ENCODE measurements around the gene TBCK.

The TBCK gene

DNA sequence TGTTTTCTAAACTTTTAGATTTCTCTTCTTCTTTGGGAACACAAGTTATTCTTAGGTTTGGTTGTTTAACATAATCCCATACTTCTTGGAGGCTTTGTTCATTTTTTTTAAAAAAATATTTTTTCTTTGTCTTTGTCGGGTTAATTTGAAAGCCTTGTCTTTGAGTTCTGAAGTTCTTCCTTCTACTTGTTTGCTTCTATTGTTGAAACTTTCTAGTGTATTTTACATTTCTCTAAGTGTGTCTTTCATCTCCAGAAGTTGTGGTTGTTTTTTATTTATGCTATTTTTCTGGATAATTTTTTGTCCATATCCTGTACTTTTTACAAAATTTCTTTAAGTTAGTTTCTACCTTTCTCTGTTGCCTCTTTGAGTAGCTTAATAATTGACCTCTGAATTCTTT lies 304.6 kb downstream of the TBCK start:
- no CpG with 5 or more reads among the region's 1 CpG for WGBS (ENCODE audit: insufficient coverage)
- ChIA-PET CTCF (no interaction called here), POLR2A (no interaction called here)

DNA sequence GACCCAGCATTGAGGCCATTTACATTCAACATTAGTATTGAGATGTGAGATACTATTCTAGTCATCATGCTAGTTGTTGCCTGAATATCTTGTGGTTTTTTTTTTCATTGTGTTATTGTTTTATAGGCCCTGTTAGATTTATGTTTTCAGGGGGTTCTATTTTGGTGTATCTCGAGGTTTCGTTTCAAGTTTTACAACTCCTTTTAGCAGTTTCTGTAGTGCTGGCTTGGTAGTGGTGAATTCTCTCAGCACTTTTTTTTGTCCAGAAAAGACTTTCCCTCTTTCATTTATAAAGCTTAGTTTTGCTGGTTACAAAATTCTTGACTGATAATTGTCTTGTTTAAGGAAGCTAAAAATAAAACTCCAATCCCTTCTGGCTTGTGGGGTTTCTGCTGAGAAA lies 305.2 kb downstream of the TBCK start:
- no peaks in the 10 kb centered on the region for H3K27me3 ChIP-seq (replicated peaks in 2 of 5; ENCODE audit: control insufficient read depth in 4 of 5, insufficient read depth in 5 of 5, low read length in 4 of 5)
- ChIA-PET POLR2A (no interaction called here), CTCF (no interaction called here)
- no CpG with 5 or more reads among the region's 2 CpGs for WGBS (ENCODE audit: insufficient coverage)
- H3K4me1 ChIP-seq (ENCODE audit: control extremely low read depth in 1 of 4, control insufficient read depth in 4 of 4, insufficient read depth in 4 of 4, low read length in 3 of 4), result peaks cover 0 to 4% (median 0%) of the 10 kb centered on the region in 4 experiments
- no peak for DNase-seq
- no peak overlapping the region for H3K27ac ChIP-seq (ENCODE audit: insufficient read depth in 1 of 2, low read depth in 1 of 2, low read length in 2 of 2, poor library complexity in 1 of 2, severe bottlenecking in 2 of 2)
- no peaks in the 10 kb centered on the region for H3K36me3 ChIP-seq (ENCODE audit: control insufficient read depth in 4 of 4, insufficient read depth in 4 of 4, low read length in 3 of 4)
- H3K9me3 ChIP-seq (ENCODE audit: control extremely low read depth in 1 of 5, control insufficient read depth in 4 of 5, insufficient read depth in 2 of 5, low read depth in 1 of 5, low read length in 4 of 5), result peaks cover 2 to 33% (median 3%) of the 10 kb centered on the region in 5 experiments
- no peak overlapping the region for H3K4me3 ChIP-seq (ENCODE audit: control insufficient read depth in 1 of 7, extremely low read depth in 1 of 7, insufficient read depth in 4 of 7, low read depth in 2 of 7, low read length in 6 of 7)

More for the DNA sequence above, 304.6 kb downstream of the TBCK start:
- Histone ChIP-seq H3K4me1 (ENCODE audit: control extremely low read depth in 1 of 4, control insufficient read depth in 4 of 4, insufficient read depth in 4 of 4, low read length in 3 of 4) (no peaks in the 10 kb centered on the region), H3K27me3 (replicated peaks in 2 of 5; ENCODE audit: control insufficient read depth in 4 of 5, insufficient read depth in 5 of 5, low read length in 4 of 5) (no peaks in the 10 kb centered on the region), H3K27ac (ENCODE audit: insufficient read depth in 1 of 2, low read depth in 1 of 2, low read length in 2 of 2, poor library complexity in 1 of 2, severe bottlenecking in 2 of 2) (no peak overlapping the region), H3K4me3 (ENCODE audit: control insufficient read depth in 1 of 7, extremely low read depth in 1 of 7, insufficient read depth in 4 of 7, low read depth in 2 of 7, low read length in 6 of 7) (no peak overlapping the region), H3K36me3 (ENCODE audit: control insufficient read depth in 4 of 4, insufficient read depth in 4 of 4, low read length in 3 of 4) (no peaks in the 10 kb centered on the region), H3K9me3 (ENCODE audit: control extremely low read depth in 1 of 5, control insufficient read depth in 4 of 5, insufficient read depth in 2 of 5, low read depth in 1 of 5, low read length in 4 of 5) (peaks cover 2 to 35% (median 3%) of the 10 kb centered on the region in 5 experiments)
- DNase-seq, result no peak

DNA sequence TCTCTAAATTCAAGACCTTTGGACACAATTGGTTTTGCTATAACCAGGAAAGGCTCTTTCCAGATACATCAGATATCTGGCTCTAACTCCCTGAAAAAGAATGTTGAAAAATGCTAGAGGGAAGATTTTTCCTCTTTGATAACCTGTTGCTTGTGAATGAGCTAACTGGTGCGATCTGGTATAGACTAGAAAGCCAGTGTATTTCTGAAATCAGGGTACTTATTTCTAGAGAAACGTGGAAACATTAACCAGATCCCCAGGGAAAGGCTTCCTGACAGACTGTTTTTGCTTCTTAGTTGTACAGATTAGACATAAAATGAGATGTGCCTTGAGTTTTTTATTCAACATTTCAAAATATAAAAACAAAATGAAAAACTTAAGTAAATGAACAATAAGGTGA lies 313.0 kb downstream of the TBCK start:
- Histone ChIP-seq H3K4me1 (ENCODE audit: control extremely low read depth in 1 of 4, control insufficient read depth in 4 of 4, insufficient read depth in 4 of 4, low read length in 3 of 4) (peaks cover 0 to 4% (median 0%) of the 10 kb centered on the region in 4 experiments), H3K27ac (ENCODE audit: insufficient read depth in 1 of 2, low read depth in 1 of 2, low read length in 2 of 2, poor library complexity in 1 of 2, severe bottlenecking in 2 of 2) (no peak overlapping the region), H3K4me3 (ENCODE audit: control insufficient read depth in 1 of 7, extremely low read depth in 1 of 7, insufficient read depth in 4 of 7, low read depth in 2 of 7, low read length in 6 of 7) (no peak overlapping the region), H3K27me3 (replicated peaks in 2 of 5; ENCODE audit: control insufficient read depth in 4 of 5, insufficient read depth in 5 of 5, low read length in 4 of 5) (peaks cover 0 to 2% (median 0%) of the 10 kb centered on the region in 5 experiments), H3K9me3 (ENCODE audit: control extremely low read depth in 1 of 5, control insufficient read depth in 4 of 5, insufficient read depth in 2 of 5, low read depth in 1 of 5, low read length in 4 of 5) (no peaks in the 10 kb centered on the region), H3K36me3 (ENCODE audit: control insufficient read depth in 4 of 4, insufficient read depth in 4 of 4, low read length in 3 of 4) (no peaks in the 10 kb centered on the region)
- DNase-seq, result no peak
- CTCF ChIA-PET, result no interaction called here
- POLR2A ChIA-PET, result no interaction called here
- WGBS (ENCODE audit: insufficient coverage), result 100% methylated on average over 1 of the region's 2 CpGs

DNA sequence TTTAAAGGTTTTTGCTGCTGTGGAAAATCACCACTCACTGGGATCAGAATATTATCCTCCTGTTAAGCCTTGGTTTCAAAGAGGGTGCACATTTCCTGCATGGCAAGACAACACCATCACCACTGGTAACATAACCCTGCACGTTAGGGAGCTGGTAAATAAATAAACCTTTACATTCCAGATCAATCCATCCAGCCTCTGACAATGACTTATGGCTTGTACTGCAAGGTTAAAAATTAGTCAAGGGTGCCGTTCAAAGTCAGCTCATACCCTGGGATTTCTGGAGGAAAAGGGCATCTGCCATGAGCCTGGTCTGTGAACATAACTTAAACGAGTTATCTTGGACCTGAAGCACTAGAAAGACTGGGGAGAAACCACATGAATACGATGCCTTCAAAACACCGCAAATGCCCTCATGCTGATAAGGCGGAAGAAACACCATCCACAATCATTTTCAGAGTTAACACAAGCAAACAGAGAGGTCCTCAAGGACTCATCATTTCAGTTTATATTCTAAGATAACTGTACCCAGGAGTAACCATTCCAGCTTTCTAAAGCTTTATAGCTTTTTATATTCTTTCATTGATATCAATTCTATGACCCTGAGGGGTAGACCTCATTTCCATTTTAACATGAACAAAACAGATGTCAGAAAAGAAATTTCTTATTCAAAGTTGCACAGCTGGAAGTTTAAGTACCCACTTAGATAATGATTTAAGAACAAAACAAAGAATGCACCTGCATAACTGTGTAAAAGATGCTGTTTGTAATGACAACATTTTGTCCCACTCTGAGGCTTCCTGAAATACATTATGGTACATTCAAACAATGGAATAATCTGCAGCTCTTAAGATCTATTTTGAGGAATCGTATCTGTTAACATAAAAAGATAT lies 317.6 kb downstream of the TBCK start:
- ChIA-PET CTCF (no interaction called here), POLR2A (no interaction called here)
- WGBS (ENCODE audit: insufficient coverage), result 94% methylated on average over 6 of the region's 7 CpGs
- no peak overlapping the region for H3K4me3 ChIP-seq (ENCODE audit: control insufficient read depth in 1 of 7, extremely low read depth in 1 of 7, insufficient read depth in 4 of 7, low read depth in 2 of 7, low read length in 6 of 7)
- H3K27ac ChIP-seq (ENCODE audit: insufficient read depth in 1 of 2, low read depth in 1 of 2, low read length in 2 of 2, poor library complexity in 1 of 2, severe bottlenecking in 2 of 2), result no peak overlapping the region
- no peaks in the 10 kb centered on the region for H3K4me1 ChIP-seq (ENCODE audit: control extremely low read depth in 1 of 4, control insufficient read depth in 4 of 4, insufficient read depth in 4 of 4, low read length in 3 of 4)
- H3K36me3 ChIP-seq (ENCODE audit: control insufficient read depth in 4 of 4, insufficient read depth in 4 of 4, low read length in 3 of 4), result no peaks in the 10 kb centered on the region
- no peak for DNase-seq
- peaks cover 0 to 7% (median 0%) of the 10 kb centered on the region in 5 experiments for H3K27me3 ChIP-seq (replicated peaks in 2 of 5; ENCODE audit: control insufficient read depth in 4 of 5, insufficient read depth in 5 of 5, low read length in 4 of 5)
- no peaks in the 10 kb centered on the region for H3K9me3 ChIP-seq (ENCODE audit: control extremely low read depth in 1 of 5, control insufficient read depth in 4 of 5, insufficient read depth in 2 of 5, low read depth in 1 of 5, low read length in 4 of 5)

DNA sequence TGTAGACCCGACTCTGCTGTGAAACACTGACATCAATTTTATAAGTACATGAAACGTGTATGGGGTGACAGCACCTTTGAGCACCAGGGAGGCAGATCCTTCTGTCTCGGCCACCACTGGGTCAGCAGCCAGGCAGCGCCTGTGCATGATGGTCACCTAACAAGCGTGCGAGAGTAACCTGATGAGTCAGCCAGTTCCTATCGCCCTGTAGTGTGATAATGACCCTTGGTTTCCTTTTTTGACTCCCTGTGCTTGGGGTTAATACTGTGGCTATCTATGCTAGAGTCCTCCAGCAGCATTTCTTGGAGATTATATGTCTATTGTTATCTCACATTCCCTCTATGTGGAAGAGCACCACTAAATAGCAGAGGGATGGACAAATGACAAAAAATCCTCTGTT lies 319.2 kb downstream of the TBCK start:
- WGBS (ENCODE audit: insufficient coverage), result 98% methylated on average over 5 of the region's 7 CpGs
- CTCF ChIA-PET, result no interaction called here
- no peak overlapping the region for H3K4me3 ChIP-seq (ENCODE audit: control insufficient read depth in 1 of 7, extremely low read depth in 1 of 7, insufficient read depth in 4 of 7, low read depth in 2 of 7, low read length in 6 of 7)
- H3K4me1 ChIP-seq (ENCODE audit: control extremely low read depth in 1 of 4, control insufficient read depth in 4 of 4, insufficient read depth in 4 of 4, low read length in 3 of 4), result no peaks in the 10 kb centered on the region
- POLR2A ChIA-PET, result no interaction called here
- no peak for DNase-seq
- no peaks in the 10 kb centered on the region for H3K36me3 ChIP-seq (ENCODE audit: control insufficient read depth in 4 of 4, insufficient read depth in 4 of 4, low read length in 3 of 4)
- no peak overlapping the region for H3K27ac ChIP-seq (ENCODE audit: insufficient read depth in 1 of 2, low read depth in 1 of 2, low read length in 2 of 2, poor library complexity in 1 of 2, severe bottlenecking in 2 of 2)
- peaks cover 0 to 7% (median 0%) of the 10 kb centered on the region in 5 experiments for H3K27me3 ChIP-seq (replicated peaks in 2 of 5; ENCODE audit: control insufficient read depth in 4 of 5, insufficient read depth in 5 of 5, low read length in 4 of 5)
- no peaks in the 10 kb centered on the region for H3K9me3 ChIP-seq (ENCODE audit: control extremely low read depth in 1 of 5, control insufficient read depth in 4 of 5, insufficient read depth in 2 of 5, low read depth in 1 of 5, low read length in 4 of 5)

DNA sequence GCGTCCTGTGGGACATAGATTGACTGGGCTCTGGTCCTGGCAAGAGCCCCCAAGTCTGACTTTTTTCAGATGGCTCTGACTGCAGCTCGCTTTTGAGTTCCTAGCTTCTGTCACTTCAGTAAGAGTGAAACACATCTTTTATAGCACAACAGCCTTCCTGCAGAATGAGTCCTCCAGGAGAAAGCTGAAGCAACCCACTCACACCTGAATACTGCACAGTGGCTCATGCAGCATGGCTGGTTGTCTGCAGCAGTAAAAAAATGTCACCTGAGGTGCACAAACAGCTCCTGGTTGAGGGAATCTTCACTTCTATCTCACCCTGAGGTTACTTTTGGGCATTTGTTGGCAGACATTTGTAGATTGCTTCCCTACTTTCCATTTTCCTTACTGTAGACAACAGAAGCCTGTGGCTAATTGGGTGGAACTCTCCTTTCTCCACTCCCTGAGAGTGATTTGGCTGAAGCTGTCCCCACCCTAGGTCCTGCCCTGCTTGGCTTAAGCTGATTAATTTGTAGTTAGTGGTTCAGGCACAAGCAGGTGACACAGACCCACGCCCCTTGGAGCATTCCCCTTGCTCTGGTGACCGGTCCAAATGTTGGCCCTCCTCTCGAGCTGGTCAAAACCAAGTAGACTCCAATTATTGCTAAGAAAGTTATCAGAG lies 321.0 kb downstream of the TBCK start:
- no peaks in the 10 kb centered on the region for H3K36me3 ChIP-seq (ENCODE audit: control insufficient read depth in 4 of 4, insufficient read depth in 4 of 4, low read length in 3 of 4)
- no peak overlapping the region for H3K27ac ChIP-seq (ENCODE audit: insufficient read depth in 1 of 2, low read depth in 1 of 2, low read length in 2 of 2, poor library complexity in 1 of 2, severe bottlenecking in 2 of 2)
- H3K9me3 ChIP-seq (ENCODE audit: control extremely low read depth in 1 of 5, control insufficient read depth in 4 of 5, insufficient read depth in 2 of 5, low read depth in 1 of 5, low read length in 4 of 5), result no peaks in the 10 kb centered on the region
- ChIA-PET CTCF (no interaction called here), POLR2A (no interaction called here)
- no peaks in the 10 kb centered on the region for H3K4me1 ChIP-seq (ENCODE audit: control extremely low read depth in 1 of 4, control insufficient read depth in 4 of 4, insufficient read depth in 4 of 4, low read length in 3 of 4)
- no peak overlapping the region for H3K4me3 ChIP-seq (ENCODE audit: control insufficient read depth in 1 of 7, extremely low read depth in 1 of 7, insufficient read depth in 4 of 7, low read depth in 2 of 7, low read length in 6 of 7)
- WGBS (ENCODE audit: insufficient coverage), result 96% methylated on average over 5 of the region's 5 CpGs
- no peak for DNase-seq
- H3K27me3 ChIP-seq (replicated peaks in 2 of 5; ENCODE audit: control insufficient read depth in 4 of 5, insufficient read depth in 5 of 5, low read length in 4 of 5), result peaks cover 0 to 5% (median 0%) of the 10 kb centered on the region in 5 experiments

DNA sequence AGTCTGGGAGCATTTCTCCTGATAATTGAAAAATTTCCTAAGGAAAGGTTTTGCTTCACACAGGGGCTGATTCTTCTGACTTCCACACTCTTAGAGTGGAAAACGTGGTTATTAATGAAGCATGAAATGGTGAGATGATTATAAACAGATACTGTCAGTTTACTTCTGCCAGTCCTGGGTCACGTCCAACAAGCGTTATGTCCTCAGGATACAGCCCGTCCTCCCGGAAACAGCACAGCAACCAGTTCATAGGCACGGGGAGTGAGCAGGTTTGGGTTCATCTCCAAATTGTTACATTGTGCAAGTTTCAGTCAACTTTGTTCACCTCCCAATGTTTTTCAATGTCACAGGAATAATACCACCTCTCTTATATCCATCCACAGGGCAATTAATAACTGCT lies 321.9 kb downstream of the TBCK start:
- H3K27ac ChIP-seq (ENCODE audit: insufficient read depth in 1 of 2, low read depth in 1 of 2, low read length in 2 of 2, poor library complexity in 1 of 2, severe bottlenecking in 2 of 2), result no peak overlapping the region
- no peak for DNase-seq
- ChIA-PET POLR2A (no interaction called here), CTCF (no interaction called here)
- 94% methylated on average over 6 of the region's 6 CpGs for WGBS (ENCODE audit: insufficient coverage)
- no peaks in the 10 kb centered on the region for H3K9me3 ChIP-seq (ENCODE audit: control extremely low read depth in 1 of 5, control insufficient read depth in 4 of 5, insufficient read depth in 2 of 5, low read depth in 1 of 5, low read length in 4 of 5)
- no peaks in the 10 kb centered on the region for H3K4me1 ChIP-seq (ENCODE audit: control extremely low read depth in 1 of 4, control insufficient read depth in 4 of 4, insufficient read depth in 4 of 4, low read length in 3 of 4)
- H3K36me3 ChIP-seq (ENCODE audit: control insufficient read depth in 4 of 4, insufficient read depth in 4 of 4, low read length in 3 of 4), result no peaks in the 10 kb centered on the region
- H3K27me3 ChIP-seq (replicated peaks in 2 of 5; ENCODE audit: control insufficient read depth in 4 of 5, insufficient read depth in 5 of 5, low read length in 4 of 5), result peaks cover 0 to 5% (median 0%) of the 10 kb centered on the region in 5 experiments
- H3K4me3 ChIP-seq (ENCODE audit: control insufficient read depth in 1 of 7, extremely low read depth in 1 of 7, insufficient read depth in 4 of 7, low read depth in 2 of 7, low read length in 6 of 7), result no peak overlapping the region

Data from common myeloid progenitor, CD34-positive (primary cell).